ENCODE measurements around the gene LPAR2. TPM values are rescaled to one million over a fixed set of nuclear protein-coding genes. Genes with fewer than 3 reads are reported as not detected.

Gene LPAR2
- total and polyA plus RNA-seq, 2 donors (not counting 3 experiments of a cell fraction or from before 2014, with no cell fraction given): 4.7 to 5.0 TPM

DNA sequence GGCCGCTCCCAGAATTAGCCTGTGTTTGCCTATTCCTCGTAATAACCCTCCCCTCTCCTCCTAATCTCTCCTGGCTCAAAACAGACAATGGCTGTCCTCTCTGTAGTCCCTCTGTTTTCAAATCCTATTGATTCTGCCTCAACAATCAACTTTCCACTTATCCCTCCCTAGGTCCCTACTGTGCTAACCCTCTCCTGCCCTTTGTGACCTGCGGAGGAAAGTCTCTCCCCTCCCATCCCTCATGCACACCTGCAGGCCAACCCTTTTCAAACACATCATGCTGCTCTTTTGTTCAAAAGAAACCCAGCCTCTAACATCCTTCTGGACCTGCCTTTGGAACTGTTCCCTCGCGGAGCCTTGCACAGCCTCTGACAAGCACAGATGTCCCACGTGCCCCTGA is 52.6 kb downstream of the LPAR2 start:
- Histone ChIP-seq H3K9ac (replicated peaks; ENCODE audit: extremely low read depth, insufficient read depth, low read length) (no peak overlapping the region), H3K27me3 (ENCODE audit: control insufficient read depth in 2 of 2, insufficient read depth in 2 of 2, low read length in 2 of 2) (no peaks in the 10 kb centered on the region), H3K4me2 (ENCODE audit: insufficient read depth, low read length) (no peak overlapping the region), H3K79me2 (ENCODE audit: control insufficient read depth, insufficient read depth, low read length) (no peaks in the 10 kb centered on the region), H3K4me3 (replicated peaks in 1 of 3; ENCODE audit: insufficient read depth in 1 of 3, low read depth in 1 of 3, low read length in 3 of 3) (no peak overlapping the region), H2AFZ (ENCODE audit: low read depth, low read length) (no peak overlapping the region), H3K27ac (ENCODE audit: insufficient read depth, low read depth, low read length) (no peak overlapping the region), H4K20me1 (replicated peaks; ENCODE audit: control insufficient read depth, extremely low read depth, insufficient read depth, low read length) (no peaks in the 10 kb centered on the region), H3K4me1 (ENCODE audit: control insufficient read depth, extremely low read depth, insufficient read depth, low read length) (no peaks in the 10 kb centered on the region), H3K36me3 (ENCODE audit: control insufficient read depth in 2 of 2, extremely low read depth in 1 of 2, insufficient read depth in 2 of 2, low read length in 2 of 2) (no peaks in the 10 kb centered on the region), H3K9me1 (replicated peaks; ENCODE audit: control insufficient read depth, extremely low read depth, insufficient read depth, low read length) (no peaks in the 10 kb centered on the region), H3K9me3 (replicated peaks; ENCODE audit: control insufficient read depth, insufficient read depth, low read length) (no peaks in the 10 kb centered on the region)
- intact Hi-C loops (cut with micrococcal nuclease): no loop called here
- no peak for FAIRE-seq
- DNase-seq (ENCODE audit: low read depth, low spot score): no peak
- TF ChIP-seq GATA2 (IDR thresholded peaks at IDR 0.05; ENCODE audit: insufficient read depth, insufficient read length, low read depth, low read length) (no peak), JUN (IDR thresholded peaks at IDR 0.05; ENCODE audit: borderline replicate concordance, insufficient read depth, insufficient read length, low read depth) (no peak), EZH2 (IDR thresholded peaks at IDR 0.05; ENCODE audit: borderline replicate concordance, low read depth, low read length, severe bottlenecking) (no peak), FOS (IDR thresholded peaks at IDR 0.05; ENCODE audit: borderline replicate concordance, insufficient read depth, low read length) (no peak), POLR2AphosphoS5 (IDR thresholded peaks at IDR 0.05; ENCODE audit: insufficient read depth, low read depth, low read length) (no peak), POLR2A (IDR thresholded peaks at IDR 0.05; ENCODE audit: low read depth, low read length) (no peak), MYC (IDR thresholded peaks at IDR 0.05; ENCODE audit: low read depth, low read length) (no peak)
- TF ChIP-seq, protein P1, sequence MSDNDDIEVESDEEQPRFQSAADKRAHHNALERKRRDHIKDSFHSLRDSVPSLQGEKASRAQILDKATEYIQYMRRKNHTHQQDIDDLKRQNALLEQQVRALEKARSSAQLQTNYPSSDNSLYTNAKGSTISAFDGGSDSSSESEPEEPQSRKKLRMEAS (IDR thresholded peaks at IDR 0.05; ENCODE audit: insufficient read depth, insufficient read length): no peak
- TF ChIP-seq, protein P2, sequence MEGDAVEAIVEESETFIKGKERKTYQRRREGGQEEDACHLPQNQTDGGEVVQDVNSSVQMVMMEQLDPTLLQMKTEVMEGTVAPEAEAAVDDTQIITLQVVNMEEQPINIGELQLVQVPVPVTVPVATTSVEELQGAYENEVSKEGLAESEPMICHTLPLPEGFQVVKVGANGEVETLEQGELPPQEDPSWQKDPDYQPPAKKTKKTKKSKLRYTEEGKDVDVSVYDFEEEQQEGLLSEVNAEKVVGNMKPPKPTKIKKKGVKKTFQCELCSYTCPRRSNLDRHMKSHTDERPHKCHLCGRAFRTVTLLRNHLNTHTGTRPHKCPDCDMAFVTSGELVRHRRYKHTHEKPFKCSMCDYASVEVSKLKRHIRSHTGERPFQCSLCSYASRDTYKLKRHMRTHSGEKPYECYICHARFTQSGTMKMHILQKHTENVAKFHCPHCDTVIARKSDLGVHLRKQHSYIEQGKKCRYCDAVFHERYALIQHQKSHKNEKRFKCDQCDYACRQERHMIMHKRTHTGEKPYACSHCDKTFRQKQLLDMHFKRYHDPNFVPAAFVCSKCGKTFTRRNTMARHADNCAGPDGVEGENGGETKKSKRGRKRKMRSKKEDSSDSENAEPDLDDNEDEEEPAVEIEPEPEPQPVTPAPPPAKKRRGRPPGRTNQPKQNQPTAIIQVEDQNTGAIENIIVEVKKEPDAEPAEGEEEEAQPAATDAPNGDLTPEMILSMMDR (IDR thresholded peaks at IDR 0.05; ENCODE audit: extremely low read depth in 1 of 2, insufficient read depth in 1 of 2, low read depth in 1 of 2, low read length in 2 of 2): no peak
- no TSS peak for BruUV-seq (replicated peaks)
- dilution Hi-C loops (cut with MboI; ENCODE audit: extremely low pct_ligation_motif_present, low sequenced_read_pairs): no loop called here
- CTCF ChIA-PET: no interaction called here
- POLR2A ChIA-PET: no interaction called here

Other genes with a start within 250 kb of the LPAR2 start
- 134 and 138 TPM in 2 replicates for gene GATAD2A, start 222.5 kb downstream of the LPAR2 start, total RNA-seq
- gene GATAD2A, start 222.5 kb downstream of the LPAR2 start, polyA plus RNA-seq: 26.2 and 27.3 TPM in 2 replicates
- gene TSSK6, start 112.7 kb downstream of the LPAR2 start, total RNA-seq: 0.35 and 0.82 TPM in 2 replicates
- gene TSSK6, start 112.7 kb downstream of the LPAR2 start, polyA plus RNA-seq: 0.76 and 1.7 TPM in 2 replicates
- gene NDUFA13, start 112.0 kb downstream of the LPAR2 start, total RNA-seq: 246 and 252 TPM in 2 replicates
- 799 and 837 TPM in 2 replicates for gene NDUFA13, start 112.0 kb downstream of the LPAR2 start, polyA plus RNA-seq
- 2.1 and 2.4 TPM in 2 replicates for gene YJEFN3, start 99.3 kb downstream of the LPAR2 start, total RNA-seq
- 1.9 and 2.7 TPM in 2 replicates for gene YJEFN3, start 99.3 kb downstream of the LPAR2 start, polyA plus RNA-seq
- gene CILP2, start 90.0 kb downstream of the LPAR2 start, total RNA-seq: not detected in 2 replicates
- 0.01 and 0.03 TPM in 2 replicates for gene CILP2, start 90.0 kb downstream of the LPAR2 start, polyA plus RNA-seq
- not detected in 2 replicates for gene PBX4, start 9.5 kb downstream of the LPAR2 start, total RNA-seq
- gene PBX4, start 9.5 kb downstream of the LPAR2 start, polyA plus RNA-seq: not detected in 2 replicates
- 19.8 and 26.0 TPM in 2 replicates for gene GMIP, start 15.4 kb upstream of the LPAR2 start, total RNA-seq
- 7.8 and 7.9 TPM in 2 replicates for gene GMIP, start 15.4 kb upstream of the LPAR2 start, polyA plus RNA-seq
- 48.7 and 56.8 TPM in 2 replicates for gene ATP13A1, start 35.5 kb upstream of the LPAR2 start, total RNA-seq
- 36.9 and 44.9 TPM in 2 replicates for gene ATP13A1, start 35.5 kb upstream of the LPAR2 start, polyA plus RNA-seq
- 10.6 and 12.8 TPM in 2 replicates for gene ZNF101, start 40.6 kb upstream of the LPAR2 start, total RNA-seq
- gene ZNF101, start 40.6 kb upstream of the LPAR2 start, polyA plus RNA-seq: 2.8 TPM in 2 replicates
- 2.1 and 2.6 TPM in 2 replicates for gene ZNF14, start 104.9 kb upstream of the LPAR2 start, total RNA-seq
- 0.53 and 0.65 TPM in 2 replicates for gene ZNF14, start 104.9 kb upstream of the LPAR2 start, polyA plus RNA-seq
- gene ZNF506, start 193.5 kb upstream of the LPAR2 start, total RNA-seq: 5.6 and 10.7 TPM in 2 replicates
- gene ZNF506, start 193.5 kb upstream of the LPAR2 start, polyA plus RNA-seq: 4.8 and 6.4 TPM in 2 replicates
- gene ZNF253, start 237.7 kb upstream of the LPAR2 start, total RNA-seq: 3.9 and 8.4 TPM in 2 replicates
- gene ZNF253, start 237.7 kb upstream of the LPAR2 start, polyA plus RNA-seq: 0.64 and 0.86 TPM in 2 replicates

Data from endothelial cell of umbilical vein (primary cell).